HEK293T (cell line): ENCODE results near the gene EMC1.

Experiments used
- ARNT ChIP-seq: fragments of 450-650 bp; IDR thresholded peaks from 2 replicates; pipeline ENCODE4 v1.6.1; 2017; ENCODE audit warnings: mild to moderate bottlenecking
- BHLHE40 ChIP-seq: fragments of 450-650 bp; IDR thresholded peaks from 2 replicates; pipeline ENCODE4 v1.6.1; 2016; ENCODE audit warnings: mild to moderate bottlenecking, moderate library complexity, borderline replicate concordance
- ELF4 ChIP-seq: fragments of 450-650 bp; IDR thresholded peaks from 2 replicates; pipeline ENCODE4 v1.6.1; 2017; ENCODE audit warnings: antibody characterized with exemption
- FOXK2 ChIP-seq: fragments of 450-650 bp; IDR thresholded peaks from 2 replicates; pipeline ENCODE4 v1.6.1; 2016; ENCODE audit warnings: mild to moderate bottlenecking
- FOXM1 ChIP-seq: fragments of 450-650 bp; IDR thresholded peaks from 2 replicates; pipeline ENCODE4 v1.6.1; 2017; ENCODE audit warnings: mild to moderate bottlenecking, borderline replicate concordance
- HDGF ChIP-seq: fragments of 450-650 bp; IDR thresholded peaks from 2 replicates; pipeline ENCODE4 v1.6.1; 2017; ENCODE audit warnings: antibody characterized with exemption, borderline replicate concordance
- L3MBTL2 ChIP-seq: fragments of 450-650 bp; conservative IDR thresholded peaks from 2 replicates; pipeline ENCODE4 v1.6.1; 2016; ENCODE audit warnings: mild to moderate bottlenecking
- NFRKB ChIP-seq: fragments of 450-650 bp; IDR thresholded peaks from 2 replicates; pipeline ENCODE4 v1.6.1; 2016; ENCODE audit warnings: mild to moderate bottlenecking, moderate library complexity
- SP1 ChIP-seq: fragments of 450-650 bp; IDR thresholded peaks from 2 replicates; pipeline ENCODE4 v1.6.1; 2017
- SUZ12 ChIP-seq: fragments of 450-650 bp; IDR thresholded peaks from 2 replicates; pipeline ENCODE4 v1.6.1; 2016; ENCODE audit warnings: mild to moderate bottlenecking
- TF ChIP-seq, protein P1 (sequence below): fragments of 450-650 bp; IDR thresholded peaks from 2 replicates; pipeline ENCODE4 v1.6.1; 2016

DNA sequence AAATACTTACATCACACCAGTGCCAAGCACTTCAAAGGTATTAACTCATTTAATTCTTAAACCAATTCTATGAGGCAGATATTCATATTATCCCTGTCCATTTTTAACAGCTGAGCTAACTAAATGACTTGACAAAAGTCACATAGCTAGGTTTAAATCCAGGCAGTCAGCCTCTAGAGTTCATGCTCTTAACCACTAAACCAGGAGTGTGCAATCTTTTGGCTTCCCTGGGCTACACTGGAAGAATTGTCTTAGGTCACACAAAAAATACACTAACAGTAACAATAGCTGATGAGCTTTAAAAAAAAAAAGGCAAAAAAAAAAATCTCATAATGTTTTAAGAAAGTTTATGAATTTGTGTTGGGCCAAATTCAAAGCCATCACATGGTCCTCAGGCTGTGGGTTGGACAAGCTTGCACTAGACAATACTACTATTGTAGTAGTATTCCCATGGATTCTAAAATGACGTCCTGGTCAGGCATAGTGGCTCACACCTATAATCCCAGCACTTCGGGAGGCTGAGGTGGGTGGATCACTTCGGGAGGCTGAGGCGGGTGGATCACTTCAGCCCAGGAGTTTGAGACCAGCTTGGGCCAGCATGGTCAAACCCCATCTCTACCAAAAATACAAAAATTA, 51.2 kb downstream of the EMC1 start:
- TF ChIP-seq, protein P1, sequence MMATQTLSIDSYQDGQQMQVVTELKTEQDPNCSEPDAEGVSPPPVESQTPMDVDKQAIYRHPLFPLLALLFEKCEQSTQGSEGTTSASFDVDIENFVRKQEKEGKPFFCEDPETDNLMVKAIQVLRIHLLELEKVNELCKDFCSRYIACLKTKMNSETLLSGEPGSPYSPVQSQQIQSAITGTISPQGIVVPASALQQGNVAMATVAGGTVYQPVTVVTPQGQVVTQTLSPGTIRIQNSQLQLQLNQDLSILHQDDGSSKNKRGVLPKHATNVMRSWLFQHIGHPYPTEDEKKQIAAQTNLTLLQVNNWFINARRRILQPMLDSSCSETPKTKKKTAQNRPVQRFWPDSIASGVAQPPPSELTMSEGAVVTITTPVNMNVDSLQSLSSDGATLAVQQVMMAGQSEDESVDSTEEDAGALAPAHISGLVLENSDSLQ: no peak
- no peak for TF ChIP-seq FOXM1
- TF ChIP-seq BHLHE40: no peak
- no peak for TF ChIP-seq ELF4
- TF ChIP-seq SP1: no peak
- no peak for TF ChIP-seq HDGF
- TF ChIP-seq FOXK2: no peak
- no peak for TF ChIP-seq ARNT
- TF ChIP-seq L3MBTL2: no peak
- TF ChIP-seq NFRKB: no peak
- TF ChIP-seq SUZ12: no peak
